ENCODE results near the gene ZNF830.

Gene ZNF830

DNA sequence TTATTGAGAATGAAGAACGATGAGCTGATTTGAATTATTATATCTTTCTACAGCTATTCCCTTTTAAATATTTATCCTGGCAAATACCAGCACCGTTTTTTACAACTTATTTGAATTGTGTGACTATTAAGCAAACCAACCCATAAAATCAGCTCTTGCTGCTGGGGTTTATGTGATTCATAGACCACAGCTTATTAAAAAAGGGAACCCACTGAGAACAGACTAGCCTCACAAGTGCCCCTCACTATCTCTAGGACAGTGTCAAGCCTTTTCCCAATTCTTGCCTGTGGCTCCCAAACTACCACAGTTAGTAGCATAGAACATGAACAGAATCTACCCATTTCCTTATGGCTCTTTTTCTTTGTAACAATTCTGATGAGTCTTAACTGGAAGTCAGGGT, 12.8 kb downstream of the ZNF830 start:
- TF ChIP-seq TOX (CRISPR knock-in tag; IDR thresholded peaks at IDR 0.05; ENCODE audit: borderline replicate concordance) (no peak), PPARA (CRISPR knock-in tag; IDR thresholded peaks at IDR 0.05; ENCODE audit: borderline replicate concordance) (no peak), OSR1 (CRISPR knock-in tag; IDR thresholded peaks at IDR 0.05) (no peak), SNAI2 (CRISPR knock-in tag; IDR thresholded peaks at IDR 0.05) (no peak), ISL1 (CRISPR knock-in tag; IDR thresholded peaks at IDR 0.05) (no peak)
- TF ChIP-seq, protein P1, sequence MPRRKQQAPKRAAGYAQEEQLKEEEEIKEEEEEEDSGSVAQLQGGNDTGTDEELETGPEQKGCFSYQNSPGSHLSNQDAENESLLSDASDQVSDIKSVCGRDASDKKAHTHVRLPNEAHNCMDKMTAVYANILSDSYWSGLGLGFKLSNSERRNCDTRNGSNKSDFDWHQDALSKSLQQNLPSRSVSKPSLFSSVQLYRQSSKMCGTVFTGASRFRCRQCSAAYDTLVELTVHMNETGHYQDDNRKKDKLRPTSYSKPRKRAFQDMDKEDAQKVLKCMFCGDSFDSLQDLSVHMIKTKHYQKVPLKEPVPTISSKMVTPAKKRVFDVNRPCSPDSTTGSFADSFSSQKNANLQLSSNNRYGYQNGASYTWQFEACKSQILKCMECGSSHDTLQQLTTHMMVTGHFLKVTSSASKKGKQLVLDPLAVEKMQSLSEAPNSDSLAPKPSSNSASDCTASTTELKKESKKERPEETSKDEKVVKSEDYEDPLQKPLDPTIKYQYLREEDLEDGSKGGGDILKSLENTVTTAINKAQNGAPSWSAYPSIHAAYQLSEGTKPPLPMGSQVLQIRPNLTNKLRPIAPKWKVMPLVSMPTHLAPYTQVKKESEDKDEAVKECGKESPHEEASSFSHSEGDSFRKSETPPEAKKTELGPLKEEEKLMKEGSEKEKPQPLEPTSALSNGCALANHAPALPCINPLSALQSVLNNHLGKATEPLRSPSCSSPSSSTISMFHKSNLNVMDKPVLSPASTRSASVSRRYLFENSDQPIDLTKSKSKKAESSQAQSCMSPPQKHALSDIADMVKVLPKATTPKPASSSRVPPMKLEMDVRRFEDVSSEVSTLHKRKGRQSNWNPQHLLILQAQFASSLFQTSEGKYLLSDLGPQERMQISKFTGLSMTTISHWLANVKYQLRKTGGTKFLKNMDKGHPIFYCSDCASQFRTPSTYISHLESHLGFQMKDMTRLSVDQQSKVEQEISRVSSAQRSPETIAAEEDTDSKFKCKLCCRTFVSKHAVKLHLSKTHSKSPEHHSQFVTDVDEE (CRISPR knock-in tag; IDR thresholded peaks at IDR 0.05) = no peak
- no peak for ATAC-seq

GRCh38 chr17:34974794-34975785, 13.8 kb downstream of the ZNF830 start:
- TF ChIP-seq ZC3H10 (CRISPR knock-in tag; IDR thresholded peaks at IDR 0.05) (no peak), ZNF70 (CRISPR knock-in tag; IDR thresholded peaks at IDR 0.05) (no peak), BACH2 (CRISPR knock-in tag; IDR thresholded peaks at IDR 0.05; ENCODE audit: borderline replicate concordance) (no peak), ZFP3 (CRISPR knock-in tag; IDR thresholded peaks at IDR 0.05) (no peak), ZNF565 (CRISPR knock-in tag; conservative IDR thresholded peaks at IDR 0.05; ENCODE audit: low read depth) (no peak)
- TF ChIP-seq, protein P2, sequence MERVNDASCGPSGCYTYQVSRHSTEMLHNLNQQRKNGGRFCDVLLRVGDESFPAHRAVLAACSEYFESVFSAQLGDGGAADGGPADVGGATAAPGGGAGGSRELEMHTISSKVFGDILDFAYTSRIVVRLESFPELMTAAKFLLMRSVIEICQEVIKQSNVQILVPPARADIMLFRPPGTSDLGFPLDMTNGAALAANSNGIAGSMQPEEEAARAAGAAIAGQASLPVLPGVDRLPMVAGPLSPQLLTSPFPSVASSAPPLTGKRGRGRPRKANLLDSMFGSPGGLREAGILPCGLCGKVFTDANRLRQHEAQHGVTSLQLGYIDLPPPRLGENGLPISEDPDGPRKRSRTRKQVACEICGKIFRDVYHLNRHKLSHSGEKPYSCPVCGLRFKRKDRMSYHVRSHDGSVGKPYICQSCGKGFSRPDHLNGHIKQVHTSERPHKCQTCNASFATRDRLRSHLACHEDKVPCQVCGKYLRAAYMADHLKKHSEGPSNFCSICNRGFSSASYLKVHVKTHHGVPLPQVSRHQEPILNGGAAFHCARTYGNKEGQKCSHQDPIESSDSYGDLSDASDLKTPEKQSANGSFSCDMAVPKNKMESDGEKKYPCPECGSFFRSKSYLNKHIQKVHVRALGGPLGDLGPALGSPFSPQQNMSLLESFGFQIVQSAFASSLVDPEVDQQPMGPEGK (CRISPR knock-in tag; IDR thresholded peaks at IDR 0.05; ENCODE audit: borderline replicate concordance) = no peak
- no peak for ATAC-seq

GRCh38 chr17:34979153-34979552, 17.8 kb downstream of the ZNF830 start:
- TF ChIP-seq ZNF70 (CRISPR knock-in tag; IDR thresholded peaks at IDR 0.05) (no peak), POU6F1 (CRISPR knock-in tag; IDR thresholded peaks at IDR 0.05; ENCODE audit: borderline replicate concordance, low read depth) (no peak), CSDC2 (CRISPR knock-in tag; IDR thresholded peaks at IDR 0.05) (no peak)
- TF ChIP-seq, protein P2 (CRISPR knock-in tag; IDR thresholded peaks at IDR 0.05; ENCODE audit: borderline replicate concordance) = no peak
- ATAC-seq = no peak

DNA sequence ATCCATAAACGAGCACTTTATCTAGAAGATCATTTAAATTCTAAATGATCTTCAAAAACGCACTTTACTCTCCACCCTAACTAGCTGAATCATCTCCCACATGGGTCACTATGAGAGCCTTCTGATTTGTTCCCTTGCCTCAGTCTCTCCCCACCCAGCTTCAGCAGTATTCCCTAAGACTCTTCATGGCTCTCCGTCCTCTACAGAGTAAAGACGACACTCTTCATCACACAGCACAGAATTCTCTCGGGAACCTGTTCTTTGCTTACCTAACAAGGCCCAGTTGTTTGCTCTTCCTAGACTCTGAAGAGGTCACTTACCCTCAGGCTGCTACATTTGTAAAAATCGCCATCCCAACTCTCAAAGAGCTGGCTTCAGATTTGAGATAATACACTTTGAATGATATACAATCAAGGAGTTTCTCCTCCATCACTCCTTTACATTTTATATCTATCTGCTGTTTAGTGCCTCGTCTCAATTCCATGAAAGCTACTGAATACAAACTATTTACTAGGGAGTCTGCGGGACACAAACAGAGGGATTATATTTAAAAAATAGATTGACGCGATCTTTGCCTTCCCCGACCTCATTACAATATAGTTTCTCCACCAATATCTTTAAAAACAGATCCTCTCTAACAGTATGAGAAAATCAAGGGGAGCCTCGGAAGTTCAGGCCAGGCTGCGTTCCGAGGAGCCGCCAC, 18.5 kb downstream of the ZNF830 start:
- TF ChIP-seq CSDC2 (CRISPR knock-in tag; IDR thresholded peaks at IDR 0.05) = no peak
- TF ChIP-seq, protein P1 (CRISPR knock-in tag; IDR thresholded peaks at IDR 0.05) = no peak
- no peak for TF ChIP-seq ZC3H10 (CRISPR knock-in tag; IDR thresholded peaks at IDR 0.05)
- TF ChIP-seq GLIS3 (CRISPR knock-in tag; IDR thresholded peaks at IDR 0.05) = no peak
- TF ChIP-seq PPARA (CRISPR knock-in tag; IDR thresholded peaks at IDR 0.05; ENCODE audit: borderline replicate concordance) = no peak
- TF ChIP-seq ESRRG (CRISPR knock-in tag; IDR thresholded peaks at IDR 0.05) = no peak
- TF ChIP-seq SNAI2 (CRISPR knock-in tag; IDR thresholded peaks at IDR 0.05) = no peak
- TF ChIP-seq ZNF70 (CRISPR knock-in tag; IDR thresholded peaks at IDR 0.05) = no peak
- TF ChIP-seq, protein P3, sequence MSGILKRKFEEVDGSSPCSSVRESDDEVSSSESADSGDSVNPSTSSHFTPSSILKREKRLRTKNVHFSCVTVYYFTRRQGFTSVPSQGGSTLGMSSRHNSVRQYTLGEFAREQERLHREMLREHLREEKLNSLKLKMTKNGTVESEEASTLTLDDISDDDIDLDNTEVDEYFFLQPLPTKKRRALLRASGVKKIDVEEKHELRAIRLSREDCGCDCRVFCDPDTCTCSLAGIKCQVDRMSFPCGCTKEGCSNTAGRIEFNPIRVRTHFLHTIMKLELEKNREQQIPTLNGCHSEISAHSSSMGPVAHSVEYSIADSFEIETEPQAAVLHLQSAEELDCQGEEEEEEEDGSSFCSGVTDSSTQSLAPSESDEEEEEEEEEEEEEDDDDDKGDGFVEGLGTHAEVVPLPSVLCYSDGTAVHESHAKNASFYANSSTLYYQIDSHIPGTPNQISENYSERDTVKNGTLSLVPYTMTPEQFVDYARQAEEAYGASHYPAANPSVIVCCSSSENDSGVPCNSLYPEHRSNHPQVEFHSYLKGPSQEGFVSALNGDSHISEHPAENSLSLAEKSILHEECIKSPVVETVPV (CRISPR knock-in tag; IDR thresholded peaks at IDR 0.05) = no peak
- TF ChIP-seq ZFP30 (CRISPR knock-in tag; IDR thresholded peaks at IDR 0.05) = no peak
- no peak for TF ChIP-seq ZNF8 (CRISPR knock-in tag; IDR thresholded peaks at IDR 0.05)
- no peak for TF ChIP-seq BACH2 (CRISPR knock-in tag; IDR thresholded peaks at IDR 0.05; ENCODE audit: borderline replicate concordance)
- no peak for TF ChIP-seq RARB (CRISPR knock-in tag; IDR thresholded peaks at IDR 0.05)
- TF ChIP-seq TCF4 (CRISPR knock-in tag; IDR thresholded peaks at IDR 0.05; ENCODE audit: borderline replicate concordance) = no peak
- no peak for TF ChIP-seq TOX (CRISPR knock-in tag; IDR thresholded peaks at IDR 0.05; ENCODE audit: borderline replicate concordance)
- no peak for TF ChIP-seq ZNF565 (CRISPR knock-in tag; conservative IDR thresholded peaks at IDR 0.05; ENCODE audit: low read depth)
- no peak for ATAC-seq
